ENCODE measurements around the gene GLP1R.

DNA sequence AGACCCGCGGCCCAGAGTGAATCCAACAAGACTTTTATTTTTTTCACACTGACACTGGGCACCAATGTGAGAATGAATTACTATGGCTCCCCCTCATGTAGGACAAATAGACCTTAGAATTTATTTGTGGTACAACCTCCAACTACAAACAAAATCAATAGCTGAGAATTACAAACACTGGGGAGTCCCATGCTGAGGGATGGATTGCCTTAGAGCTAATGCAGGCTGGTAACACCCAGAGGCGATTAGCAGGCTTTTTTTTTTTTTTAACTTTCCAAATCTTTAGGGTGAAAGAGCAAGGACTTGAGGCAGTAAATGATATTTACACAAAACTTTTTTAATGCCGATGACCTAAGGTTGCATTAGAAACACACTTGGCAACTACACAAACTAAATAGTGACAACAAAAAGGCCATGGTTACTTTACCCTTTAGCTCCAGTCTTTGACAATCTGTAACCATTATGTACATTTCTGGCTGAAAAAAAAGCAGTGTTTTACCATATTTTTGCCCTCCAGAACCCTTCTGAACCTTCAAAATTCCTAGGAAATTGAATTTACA is 44.6 kb downstream of the GLP1R start:
- TF ChIP-seq, protein P1, sequence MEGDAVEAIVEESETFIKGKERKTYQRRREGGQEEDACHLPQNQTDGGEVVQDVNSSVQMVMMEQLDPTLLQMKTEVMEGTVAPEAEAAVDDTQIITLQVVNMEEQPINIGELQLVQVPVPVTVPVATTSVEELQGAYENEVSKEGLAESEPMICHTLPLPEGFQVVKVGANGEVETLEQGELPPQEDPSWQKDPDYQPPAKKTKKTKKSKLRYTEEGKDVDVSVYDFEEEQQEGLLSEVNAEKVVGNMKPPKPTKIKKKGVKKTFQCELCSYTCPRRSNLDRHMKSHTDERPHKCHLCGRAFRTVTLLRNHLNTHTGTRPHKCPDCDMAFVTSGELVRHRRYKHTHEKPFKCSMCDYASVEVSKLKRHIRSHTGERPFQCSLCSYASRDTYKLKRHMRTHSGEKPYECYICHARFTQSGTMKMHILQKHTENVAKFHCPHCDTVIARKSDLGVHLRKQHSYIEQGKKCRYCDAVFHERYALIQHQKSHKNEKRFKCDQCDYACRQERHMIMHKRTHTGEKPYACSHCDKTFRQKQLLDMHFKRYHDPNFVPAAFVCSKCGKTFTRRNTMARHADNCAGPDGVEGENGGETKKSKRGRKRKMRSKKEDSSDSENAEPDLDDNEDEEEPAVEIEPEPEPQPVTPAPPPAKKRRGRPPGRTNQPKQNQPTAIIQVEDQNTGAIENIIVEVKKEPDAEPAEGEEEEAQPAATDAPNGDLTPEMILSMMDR (conservative IDR thresholded peaks at IDR 0.05; ENCODE audit: low read depth, low read length) = no peak
- TF ChIP-seq, protein P2, sequence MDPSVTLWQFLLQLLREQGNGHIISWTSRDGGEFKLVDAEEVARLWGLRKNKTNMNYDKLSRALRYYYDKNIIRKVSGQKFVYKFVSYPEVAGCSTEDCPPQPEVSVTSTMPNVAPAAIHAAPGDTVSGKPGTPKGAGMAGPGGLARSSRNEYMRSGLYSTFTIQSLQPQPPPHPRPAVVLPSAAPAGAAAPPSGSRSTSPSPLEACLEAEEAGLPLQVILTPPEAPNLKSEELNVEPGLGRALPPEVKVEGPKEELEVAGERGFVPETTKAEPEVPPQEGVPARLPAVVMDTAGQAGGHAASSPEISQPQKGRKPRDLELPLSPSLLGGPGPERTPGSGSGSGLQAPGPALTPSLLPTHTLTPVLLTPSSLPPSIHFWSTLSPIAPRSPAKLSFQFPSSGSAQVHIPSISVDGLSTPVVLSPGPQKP (IDR thresholded peaks at IDR 0.05; ENCODE audit: borderline replicate concordance, low read depth, low read length) = no peak
